HUES48 (cell line): ENCODE measurements around the gene RNF212.

Experiments
- H3K27ac ChIP-seq: one replicate; pipeline ENCODE4 v1.7.0; 2013; ENCODE audit warnings: low read depth, low read length, inconsistent platforms
- H3K27me3 ChIP-seq: 2 replicates; pipeline ENCODE4 v1.6.1; 2013; ENCODE audit warnings: mild to moderate bottlenecking, low read length; ENCODE audit not compliant: control insufficient read depth, insufficient read depth
- H3K36me3 ChIP-seq: 2 replicates; pipeline ENCODE4 v1.6.1; 2013; ENCODE audit warnings: low read length; ENCODE audit not compliant: control insufficient read depth, insufficient read depth
- H3K4me1 ChIP-seq: 2 replicates; pipeline ENCODE4 v1.6.1; 2013; ENCODE audit warnings: mild to moderate bottlenecking, low read length; ENCODE audit not compliant: control insufficient read depth, insufficient read depth
- H3K4me3 ChIP-seq: 2 replicates; pipeline ENCODE4 v1.5.1; 2013; ENCODE audit warnings: mild to moderate bottlenecking, low read depth, low read length
- H3K9ac ChIP-seq: 2 replicates; pipeline ENCODE4 v1.6.1; 2013; ENCODE audit warnings: mild to moderate bottlenecking, low read depth, low read length, moderate library complexity
- H3K9me3 ChIP-seq: 2 replicates; pipeline ENCODE4 v1.6.1; 2013; ENCODE audit warnings: low read length; ENCODE audit not compliant: control insufficient read depth, insufficient read depth

The RNF212 gene, protein sequence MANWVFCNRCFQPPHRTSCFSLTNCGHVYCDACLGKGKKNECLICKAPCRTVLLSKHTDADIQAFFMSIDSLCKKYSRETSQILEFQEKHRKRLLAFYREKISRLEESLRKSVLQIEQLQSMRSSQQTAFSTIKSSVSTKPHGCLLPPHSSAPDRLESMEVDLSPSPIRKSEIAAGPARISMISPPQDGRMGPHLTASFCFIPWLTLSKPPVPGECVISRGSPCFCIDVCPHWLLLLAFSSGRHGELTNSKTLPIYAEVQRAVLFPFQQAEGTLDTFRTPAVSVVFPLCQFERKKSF

DNA sequence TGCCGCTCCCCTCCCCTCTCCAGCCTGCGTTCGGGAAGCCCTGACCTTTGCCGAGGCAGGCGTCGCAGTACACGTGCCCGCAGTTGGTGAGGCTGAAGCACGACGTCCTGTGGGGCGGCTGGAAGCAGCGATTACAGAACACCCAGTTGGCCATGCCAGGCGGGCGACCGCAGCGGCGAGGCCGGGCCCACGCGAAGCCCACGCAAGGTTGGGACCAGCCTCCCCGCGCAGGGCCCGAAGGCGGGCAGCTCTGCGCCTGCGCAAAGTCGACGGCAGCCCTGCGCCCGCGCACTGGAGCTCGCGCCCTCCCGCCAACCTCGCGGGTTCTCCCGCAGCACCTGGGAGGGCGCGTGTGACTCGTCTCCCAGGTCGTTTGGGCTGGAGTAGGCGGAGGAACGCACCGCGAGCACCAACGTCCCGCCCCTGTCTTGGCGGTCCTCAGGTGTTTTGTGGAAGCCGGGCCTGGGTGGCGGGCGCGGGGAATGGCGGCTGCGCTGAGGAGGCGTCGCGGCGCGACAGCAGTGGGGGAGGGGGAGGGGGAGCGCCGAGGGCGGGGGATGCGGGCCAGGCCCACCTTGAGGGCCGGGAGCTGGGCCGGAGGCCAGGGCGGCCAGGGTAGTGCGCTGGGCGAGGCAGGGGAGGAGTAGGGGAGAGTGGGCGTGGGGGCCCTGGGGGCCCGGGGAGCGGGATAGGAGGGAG is at the start of gene RNF212:
TSS of gene RNF212 (minus strand) at position 254 of the 699 bp plus-strand sequence. CDS start at position 154, 100 bp downstream.
- H3K4me3 ChIP-seq: peak within 1 kb of the TSS; percentile 49; the same call in 1 of the 2 replicates
- H3K9ac ChIP-seq: no peak within 1 kb of the TSS
- H3K27ac ChIP-seq: no peak within 1 kb of the TSS
- no peaks in the 10 kb centered on the region for H3K4me1 ChIP-seq
- H3K9me3 ChIP-seq: no peaks in the 10 kb centered on the region
- peaks cover 27% of the 10 kb centered on the region for H3K27me3 ChIP-seq
- no peaks in the 10 kb centered on the region for H3K36me3 ChIP-seq

DNA sequence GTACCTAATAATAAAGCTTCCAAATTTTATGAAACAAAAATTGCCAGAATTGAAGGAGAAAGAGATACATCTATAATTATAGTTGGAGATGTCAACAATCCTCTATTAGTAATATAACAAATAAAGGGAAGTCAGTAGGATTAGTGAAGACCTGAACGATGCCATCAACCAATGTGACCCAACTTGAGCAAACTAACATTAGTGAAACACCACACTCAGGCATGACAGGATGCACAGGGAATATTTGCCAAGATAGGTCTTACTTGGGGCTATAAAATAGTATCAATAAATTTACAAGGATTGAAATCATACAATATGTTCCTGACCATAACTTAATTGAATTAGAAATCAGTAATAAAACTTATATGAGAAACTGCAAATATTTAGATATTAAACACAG is 47.0 kb upstream of the RNF212 start:
- H3K4me1 ChIP-seq: no peaks in the 10 kb centered on the region
- H3K36me3 ChIP-seq: no peaks in the 10 kb centered on the region
- H3K27me3 ChIP-seq: no peaks in the 10 kb centered on the region; the same call in 1 of the 2 replicates
- no peak overlapping the region for H3K27ac ChIP-seq
- no peak overlapping the region for H3K4me3 ChIP-seq
- H3K9me3 ChIP-seq: 0 out of 2 replicates have a peak, but pooled peaks cover 2% of the 10 kb centered on the region
- H3K9ac ChIP-seq: no peak overlapping the region

DNA sequence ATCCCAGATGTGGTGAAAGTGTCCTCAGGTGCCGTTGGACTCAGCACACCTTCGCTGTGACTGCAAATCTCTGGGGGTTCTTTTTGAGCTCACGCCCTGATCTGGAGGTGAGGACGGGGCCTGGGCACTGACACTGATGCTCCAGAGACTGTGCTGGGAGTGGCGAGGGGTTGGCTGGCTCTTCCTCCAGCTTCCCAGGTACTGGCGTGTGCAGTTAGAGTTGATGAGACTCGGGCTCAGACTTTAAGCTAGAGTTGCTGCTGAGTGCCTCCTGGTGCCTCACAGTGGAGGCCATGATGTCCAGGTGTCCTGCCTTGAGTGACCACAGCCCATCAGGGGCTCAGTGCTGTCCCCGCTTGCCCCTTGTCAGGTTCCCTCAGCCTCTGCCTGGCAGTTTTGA is 42.7 kb upstream of the RNF212 start:
- Histone ChIP-seq H3K4me3 (no peak overlapping the region), H3K27ac (no peak overlapping the region), H3K27me3 (no peaks in the 10 kb centered on the region; the same call in 1 of the 2 replicates), H3K36me3 (no peaks in the 10 kb centered on the region), H3K9me3 (0 out of 2 replicates have a peak, but pooled peaks cover 2% of the 10 kb centered on the region), H3K4me1 (no peaks in the 10 kb centered on the region), H3K9ac (no peak overlapping the region)

DNA sequence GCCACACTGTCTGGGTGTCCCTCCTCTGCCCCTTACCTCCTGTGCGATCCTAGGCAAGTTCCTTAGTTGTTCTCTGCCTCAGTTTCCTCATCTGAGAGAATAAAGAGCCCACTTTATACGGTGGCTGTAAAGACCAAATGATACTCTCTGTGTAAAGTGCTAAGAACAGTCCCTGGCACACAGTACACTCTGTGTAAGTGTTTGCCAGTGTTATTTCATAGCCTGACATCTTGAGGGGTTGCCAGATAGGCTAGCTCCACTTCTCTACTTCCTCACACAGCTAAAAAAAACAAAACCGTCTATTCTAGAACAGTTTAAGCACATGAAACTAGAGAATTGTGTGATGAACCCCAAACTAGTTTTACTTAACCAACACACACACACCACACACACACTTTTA is 42.0 kb upstream of the RNF212 start:
- Histone ChIP-seq H3K9ac (no peak overlapping the region), H3K27me3 (no peaks in the 10 kb centered on the region; the same call in 1 of the 2 replicates), H3K4me3 (no peak overlapping the region), H3K9me3 (0 out of 2 replicates have a peak, but pooled peaks cover 2% of the 10 kb centered on the region), H3K27ac (no peak overlapping the region), H3K4me1 (no peaks in the 10 kb centered on the region), H3K36me3 (no peaks in the 10 kb centered on the region)

DNA sequence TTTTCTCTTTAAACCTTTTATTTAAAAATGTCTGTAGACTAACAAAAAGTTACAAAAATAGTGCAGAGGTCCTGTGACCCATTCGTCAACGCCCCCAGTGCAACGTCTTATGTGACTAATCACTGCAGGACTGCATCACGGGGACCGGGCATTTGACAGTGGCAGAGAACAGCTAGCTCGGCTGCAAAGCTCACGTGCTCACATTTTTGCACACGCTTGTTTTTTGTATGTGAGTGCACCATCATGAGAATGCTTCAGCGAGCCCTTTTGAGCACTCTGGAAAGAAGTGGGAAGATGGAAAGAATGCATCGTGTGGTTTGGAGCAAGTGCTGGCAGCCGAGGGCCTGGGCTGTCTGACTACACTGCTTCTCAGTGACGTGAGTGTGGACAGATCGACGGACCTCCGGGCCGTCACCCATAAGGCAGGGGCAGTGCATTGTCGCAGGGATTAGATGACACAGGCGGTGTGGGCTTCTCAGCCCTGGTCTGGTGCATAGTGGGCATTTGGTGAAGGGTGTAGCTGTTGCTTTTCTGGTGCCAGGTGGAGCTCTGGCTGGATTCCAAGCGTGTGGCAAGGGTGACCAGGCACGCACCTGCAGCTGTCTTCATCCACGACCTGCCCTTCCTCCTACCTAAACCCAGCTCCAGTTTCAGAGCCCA is 41.3 kb upstream of the RNF212 start:
- Histone ChIP-seq H3K4me3 (no peak overlapping the region), H3K36me3 (no peaks in the 10 kb centered on the region), H3K4me1 (no peaks in the 10 kb centered on the region), H3K27ac (no peak overlapping the region), H3K9me3 (peaks cover 5% of the 10 kb centered on the region; the same call in 1 of the 2 replicates), H3K9ac (no peak overlapping the region), H3K27me3 (no peaks in the 10 kb centered on the region; the same call in 1 of the 2 replicates)

DNA sequence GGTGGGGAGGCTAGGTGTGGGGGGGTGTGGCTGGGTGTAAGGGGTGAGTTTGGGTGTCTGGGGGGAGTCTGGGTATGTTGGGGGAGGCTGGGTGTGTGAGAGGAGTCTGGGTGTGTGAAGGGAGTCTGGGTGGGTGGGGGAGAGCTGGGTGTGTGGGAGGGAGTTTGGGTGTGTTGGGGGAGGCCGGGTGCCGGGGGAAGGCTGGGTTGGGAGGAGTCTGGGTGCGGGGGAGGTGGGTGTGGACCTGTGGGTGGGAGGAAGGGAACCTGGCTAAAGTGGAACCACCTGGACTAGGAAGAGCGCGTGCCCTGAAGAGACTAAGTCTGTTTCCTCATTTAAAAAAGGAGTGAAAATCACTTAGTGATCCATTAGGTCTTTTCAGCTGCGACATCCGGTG is 40.8 kb upstream of the RNF212 start:
- Histone ChIP-seq H3K27me3 (no peaks in the 10 kb centered on the region; the same call in 1 of the 2 replicates), H3K9me3 (peaks cover 5% of the 10 kb centered on the region; the same call in 1 of the 2 replicates), H3K27ac (no peak overlapping the region), H3K36me3 (no peaks in the 10 kb centered on the region), H3K4me1 (no peaks in the 10 kb centered on the region), H3K9ac (no peak overlapping the region), H3K4me3 (no peak overlapping the region)

DNA sequence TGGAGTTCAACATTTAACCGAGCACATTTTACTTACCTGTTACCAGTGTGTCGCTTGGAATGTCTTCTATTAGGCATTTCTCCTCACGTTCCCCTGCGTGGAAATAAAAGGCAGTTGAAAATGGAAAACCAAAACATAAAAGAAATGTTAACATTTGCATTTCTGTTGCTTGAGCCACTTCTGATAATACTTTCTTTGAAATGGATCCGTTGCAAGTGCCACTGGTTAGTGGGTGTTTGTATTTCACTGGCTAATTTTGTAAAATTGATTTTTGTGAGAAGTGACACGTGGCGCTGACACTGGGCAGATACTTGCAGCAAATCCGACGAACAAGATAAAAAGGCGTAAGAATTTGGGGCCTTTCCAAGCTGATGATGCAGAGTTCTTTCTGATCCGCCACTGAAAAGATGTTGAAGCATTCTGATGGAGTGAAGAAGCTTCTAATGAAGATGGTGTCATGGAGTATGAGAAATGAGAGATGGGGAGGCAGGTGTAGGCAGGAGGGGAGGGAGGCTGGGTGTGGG is 40.3 kb upstream of the RNF212 start:
- Histone ChIP-seq H3K9ac (no peak overlapping the region), H3K9me3 (peaks cover 5% of the 10 kb centered on the region; the same call in 1 of the 2 replicates), H3K27me3 (no peaks in the 10 kb centered on the region; the same call in 1 of the 2 replicates), H3K4me3 (no peak overlapping the region), H3K4me1 (no peaks in the 10 kb centered on the region), H3K27ac (no peak overlapping the region), H3K36me3 (no peaks in the 10 kb centered on the region)

DNA sequence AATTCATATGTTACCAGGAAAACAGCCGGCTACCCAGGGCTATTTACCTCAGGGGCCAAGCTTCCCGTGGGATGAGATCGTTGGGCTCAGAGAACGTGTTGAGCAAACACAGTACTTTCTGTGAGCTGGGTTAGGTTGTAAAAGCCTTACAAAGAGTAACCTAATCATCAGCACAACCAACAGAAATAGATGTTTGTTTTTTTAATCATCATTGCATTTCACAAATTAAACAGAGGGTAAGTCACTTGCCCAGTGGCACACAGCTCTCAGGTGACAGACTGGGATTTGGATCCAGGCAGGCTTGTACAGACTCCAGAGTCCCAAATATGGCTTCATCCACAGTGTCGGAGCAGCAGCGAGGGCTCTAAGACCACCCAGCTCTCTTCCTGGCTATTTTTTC is 38.9 kb upstream of the RNF212 start:
- no peak overlapping the region for H3K27ac ChIP-seq

DNA sequence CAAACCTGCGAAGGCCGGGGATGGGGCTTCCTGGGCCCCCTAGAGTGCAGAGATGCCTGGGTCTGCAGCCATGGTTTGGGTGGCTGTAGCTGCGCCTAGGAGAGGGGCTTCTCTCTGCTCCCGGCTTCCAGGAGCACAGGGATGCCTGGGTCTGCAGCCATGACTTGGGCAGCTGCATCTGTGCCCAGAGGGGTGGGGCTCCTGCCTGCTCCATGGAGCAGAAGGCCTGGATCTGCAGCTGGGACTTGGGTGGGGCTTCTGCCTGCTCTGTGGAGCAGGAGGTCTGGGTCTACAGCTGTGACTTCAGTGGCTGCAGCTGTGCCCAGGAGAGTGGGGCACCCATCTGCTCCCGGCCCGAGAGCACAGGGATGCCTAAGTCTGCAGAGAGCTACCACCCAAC is 38.2 kb upstream of the RNF212 start:
- H3K27ac ChIP-seq: no peak overlapping the region
- no peaks in the 10 kb centered on the region; the same call in 1 of the 2 replicates for H3K27me3 ChIP-seq
- no peak overlapping the region for H3K4me3 ChIP-seq
- no peak overlapping the region for H3K9ac ChIP-seq
- no peaks in the 10 kb centered on the region for H3K4me1 ChIP-seq
- no peaks in the 10 kb centered on the region for H3K36me3 ChIP-seq
- H3K9me3 ChIP-seq: peaks cover 7% of the 10 kb centered on the region; the same call in 1 of the 2 replicates

More for the DNA sequence above, 38.9 kb upstream of the RNF212 start:
- H3K9ac ChIP-seq: no peak overlapping the region
- H3K4me3 ChIP-seq: no peak overlapping the region
- H3K36me3 ChIP-seq: no peaks in the 10 kb centered on the region
- no peaks in the 10 kb centered on the region; the same call in 1 of the 2 replicates for H3K27me3 ChIP-seq
- H3K4me1 ChIP-seq: no peaks in the 10 kb centered on the region
- peaks cover 3% of the 10 kb centered on the region; the same call in 1 of the 2 replicates for H3K9me3 ChIP-seq

DNA sequence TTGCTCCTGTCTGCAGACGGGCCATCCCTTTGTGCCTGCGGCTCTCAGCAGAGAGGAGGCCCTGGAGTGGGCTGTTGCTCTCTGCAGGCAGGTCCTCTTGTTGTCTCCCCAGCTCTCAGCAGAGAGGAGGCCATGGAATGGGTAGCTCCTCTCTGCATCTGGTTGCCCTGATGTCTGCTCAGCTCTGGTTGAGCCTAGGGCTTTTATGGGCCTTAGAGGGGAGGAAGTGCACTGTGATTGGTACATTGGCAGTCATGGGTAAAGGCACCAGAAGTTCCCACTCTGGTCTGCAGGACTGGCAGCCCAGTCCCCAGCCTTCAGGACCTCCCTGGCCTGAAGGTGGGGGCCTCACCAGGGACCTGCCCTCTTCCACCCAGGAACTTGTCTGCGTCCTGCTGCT is 37.5 kb upstream of the RNF212 start:
- Histone ChIP-seq H3K4me1 (no peaks in the 10 kb centered on the region), H3K27ac (no peak overlapping the region), H3K4me3 (no peak overlapping the region), H3K36me3 (no peaks in the 10 kb centered on the region), H3K27me3 (no peaks in the 10 kb centered on the region; the same call in 1 of the 2 replicates), H3K9me3 (peaks cover 7% of the 10 kb centered on the region; the same call in 1 of the 2 replicates), H3K9ac (no peak overlapping the region)
